K562 (cell line): ENCODE results near the gene RCC1. TPM values are rescaled to one million over a fixed set of nuclear protein-coding genes. Genes with fewer than 3 reads are reported as not detected.
A peak's percentile ranks its signal among the peaks of the same experiment; 100 is the strongest.

Experiments used
- GMEB1 ChIP-seq: fragments of 250-450 bp; sonication (Bioruptor Pico); IDR thresholded peaks from 2 replicates; pipeline ENCODE4 v1.4.0; 2020; ENCODE audit warnings: mild to moderate bottlenecking
- ILF3 ChIP-seq: fragments of 450-650 bp; IDR thresholded peaks from 2 replicates; pipeline ENCODE4 v1.6.1; 2018; ENCODE audit warnings: antibody characterized with exemption, mild to moderate bottlenecking, moderate library complexity, borderline replicate concordance
- MBD2 ChIP-seq: sonication (generic); IDR thresholded peaks from 2 replicates; pipeline ENCODE4 v1.6.1; 2016; ENCODE audit warnings: low read depth, borderline replicate concordance
- MGA ChIP-seq: fragments of 450-650 bp; IDR thresholded peaks from 2 replicates; pipeline ENCODE4 v1.6.1; 2016; ENCODE audit warnings: mild to moderate bottlenecking, moderate library complexity
- NFIC ChIP-seq: fragments of 450-650 bp; IDR thresholded peaks from 2 replicates; pipeline ENCODE4 v1.6.1; 2017; ENCODE audit warnings: mild to moderate bottlenecking, inconsistent platforms
- NONO ChIP-seq, 2 experiments: fragments of 200-400 bp in 1 of 2; fragments of 450-650 bp in 1 of 2; formaldehyde crosslinking in 1 of 2; IDR thresholded peaks; 2 replicates each; pipeline ENCODE4 v1.6.1; 2017; ENCODE audit warnings: low read depth in 2 of 2, mild to moderate bottlenecking in 2 of 2, moderate library complexity in 2 of 2, low read length in 1 of 2
- PATZ1 ChIP-seq: fragments of 250-450 bp; sonication (Bioruptor Pico); IDR thresholded peaks from 2 replicates; pipeline ENCODE4 v1.5.0; 2020; ENCODE audit warnings: mild to moderate bottlenecking, borderline replicate concordance
- POLR2A ChIP-seq: fragments of 450-650 bp; conservative IDR thresholded peaks from 2 replicates; pipeline ENCODE4 v1.6.1; 2016
- TRIM24 ChIP-seq, 2 experiments: fragments of 450-650 bp; IDR thresholded peaks; 2 replicates each; pipeline ENCODE4 v1.6.1; 2016
- ZNF184 ChIP-seq: sonication (generic); formaldehyde crosslinking; IDR thresholded peaks from 2 replicates; pipeline ENCODE4 v1.5.0; 2020; ENCODE audit warnings: missing genetic modification reagents
- ZNF408 ChIP-seq: fragments of 250-450 bp; sonication (Bioruptor Pico); IDR thresholded peaks from 2 replicates; pipeline ENCODE4 v1.4.0; 2020; ENCODE audit warnings: low read depth, mild to moderate bottlenecking, moderate library complexity
- ZNF695 ChIP-seq: fragments of 450-650 bp; formaldehyde crosslinking; IDR thresholded peaks from 2 replicates; pipeline ENCODE4 v1.4.0; 2020; ENCODE audit warnings: mild to moderate bottlenecking, moderate library complexity
- ZNF707 ChIP-seq: fragments of 250-450 bp; sonication (Bioruptor Pico); conservative IDR thresholded peaks from 2 replicates; pipeline ENCODE4 v1.8.0; 2022; ENCODE audit warnings: inconsistent platforms, mild to moderate bottlenecking, moderate library complexity
- polyA plus RNA-seq, 8 experiments: library from polyadenylated mRNA; depleted of rRNA in 4 of 8; stranded (reverse) in 5 of 8; unstranded in 3 of 8; fragments of >200 nt; fragmentation: Nextera tagmentation in 2 of 8; fragmentation: Illumina TruSeq in 1 of 8; extraction: Ambion mirVana in 2 of 8; extraction: Trizol in 1 of 8; gene quantifications; 2 replicates each; pipeline versions ENCODE4 v1.2.1 to v1.2.3, GENCODE V29; 2011 to 2014; ENCODE audit warnings: inconsistent platforms in 1 of 8, missing spikeins in 1 of 8
- total RNA-seq, 7 experiments: library from RNA; depleted of rRNA in 6 of 7; stranded (reverse); fragments of >200 nt in 6 of 7; fragmentation: Illumina TruSeq in 2 of 7; extraction: Trizol in 2 of 7; gene quantifications; 2 replicates each; pipeline versions ENCODE4 v1.2.1 to v1.2.3, GENCODE V29; 2011 to 2021; ENCODE audit warnings: low replicate concordance in 1 of 7

Gene RCC1
- total and polyA plus RNA-seq, 9 of the 15 experiments (the other 6 are each of a cell fraction or from before 2014, with no cell fraction given) = 16.4 to 202 (median 107) TPM

GRCh38 chr1:28510273-28510969, 4.6 kb downstream of the RCC1 start (continued):
- TF ChIP-seq MGA = no peak
- 0 out of 2 replicates have a peak, but pooled peaks have one; percentile 30 for TF ChIP-seq ZNF408 (CRISPR knock-in tag)
- TF ChIP-seq NONO (IDR thresholded peaks at IDR 0.05; ENCODE audit: low read depth in 2 of 2, low read length in 1 of 2) = peak in 1 of 2 experiments; percentile 49; a peak in 2 of 4 replicates
- TF ChIP-seq ILF3 = peak; percentile 57
- TF ChIP-seq POLR2A = peak; percentile 90
- peak; percentile 88 for TF ChIP-seq PATZ1 (CRISPR knock-in tag)
- TF ChIP-seq MBD2 = no peak; the same call in 1 of the 2 replicates
- TF ChIP-seq TRIM24 (IDR thresholded peaks at IDR 0.05) = peak; percentile 28 to 40; a peak in 2 of 4 replicates
- no peak for TF ChIP-seq ZNF184 (CRISPR knock-in tag)
- peak; percentile 95 for TF ChIP-seq ZNF695 (CRISPR knock-in tag)
- no peak for TF ChIP-seq ZNF707 (CRISPR knock-in tag)
- no peak for TF ChIP-seq GMEB1 (CRISPR knock-in tag)
- TF ChIP-seq NFIC = peak; percentile 1; the same call in 1 of the 2 replicates
